Heart right ventricle (tissue), 16 donors: ENCODE measurements around the gene RHBDL1. TPM values are rescaled to one million over a fixed set of nuclear protein-coding genes. Genes with fewer than 3 reads are reported as not detected.
A peak's percentile ranks its signal among the peaks of the same experiment; 100 is the strongest.

Experiments used
- ATAC-seq, 8 donors: fragments of 200-7000 bp; cut with Tn5 transposase; one replicate each; pipeline ENCODE4 v1.9.1; 2020; ENCODE audit warnings: mild to moderate bottlenecking in 8 of 8, moderate library complexity in 8 of 8, moderate number of reproducible peaks in 1 of 8
- DNase-seq, 2 donors: peaks; one replicate each; pipeline ENCODE4 v3.0.0-alpha.2; 2020
- H3K27ac ChIP-seq, 10 donors: fragments of 200-600 bp; sonication (generic) in 2 of 10; one replicate each; pipeline versions ENCODE4 v1.5.0 to v1.8.0; 2020 to 2022; ENCODE audit warnings: mild to moderate bottlenecking in 3 of 10
- H3K27me3 ChIP-seq, 7 donors: fragments of 200-600 bp; one replicate each; pipeline ENCODE4 v1.8.0; 2021 to 2022; ENCODE audit warnings: mild to moderate bottlenecking in 2 of 7
- H3K36me3 ChIP-seq, 9 donors: fragments of 200-600 bp; sonication (generic) in 1 of 9; one replicate each; pipeline versions ENCODE4 v1.5.0 to v1.8.0; 2020 to 2022; ENCODE audit warnings: mild to moderate bottlenecking in 2 of 9
- H3K4me1 ChIP-seq, 9 donors: fragments of 200-600 bp; sonication (generic) in 1 of 9; one replicate each; pipeline versions ENCODE4 v1.5.0 to v1.8.0; 2020 to 2022; ENCODE audit warnings: mild to moderate bottlenecking in 4 of 9
- H3K4me3 ChIP-seq, 10 donors: fragments of 200-600 bp; sonication (generic) in 2 of 10; one replicate each; pipeline versions ENCODE4 v1.5.0 to v1.8.0; 2020 to 2022; ENCODE audit warnings: mild to moderate bottlenecking in 7 of 10, moderate library complexity in 2 of 10
- H3K9me3 ChIP-seq, 11 donors: fragments of 200-600 bp in 10 of 11; sonication (generic) in 2 of 11; one replicate each; pipeline versions ENCODE4 v1.5.0 to v1.8.0; 2013 to 2022; ENCODE audit warnings: mild to moderate bottlenecking in 2 of 11, control low read depth in 1 of 11, moderate library complexity in 1 of 11
- WGBS, 2 donors: extraction: QIAGEN DNeasy Blood & Tissue Kit; methylation state at CpG; one replicate each; pipeline ENCODE4 v1.1.7; 2013; ENCODE audit warnings: inconsistent platforms in 1 of 2; 5-methylcytosine and 5-hydroxymethylcytosine counted together
- intact Hi-C, 10 donors: fragments of 100-400 bp; cut with DNase I; formaldehyde crosslinking; loops; one replicate each; pipeline versions ENCODE4 v1.11.1 to v1.14.2; 2022
- polyA plus RNA-seq, 2 donors: library from polyadenylated mRNA; stranded (reverse); fragments of 200-250 nt; gene quantifications; one replicate each; pipeline ENCODE4 v1.2.3, GENCODE V29; 2013
- total RNA-seq, 10 donors: library from RNA; stranded (reverse); fragmentation: NEBNext Ultra II Directional in 3 of 10; extraction: Animal tissue kit (Norgen Biotek cat#: 25700) in 3 of 10; gene quantifications; one replicate each; pipeline versions ENCODE4 v1.2.1 to v1.2.4, GENCODE V29; 2021 to 2023
- TF ChIP-seq, protein P1 (sequence below), 9 donors: fragments of 200-600 bp; sonication (generic) in 2 of 9; IDR thresholded peaks; one replicate each; pipeline versions ENCODE4 v1.5.0 to v1.8.0; 2021 to 2022; ENCODE audit warnings: antibody characterized with exemption in 9 of 9, mild to moderate bottlenecking in 5 of 9, moderate library complexity in 1 of 9
- donor health status: Arrhythmogenic right ventricular cardiomyopathy.
- donor health status: ischemic (EF 13 %, LVEDD 7.1; RV severe dilation, severe dysfunction).
- donor health status: healthy with polysubstance abuse.
- donor health status: DM: no; HTN: yes; CAD: no.
- donor health status: DM: no; HTN: no; CAD: no.
- donor health status: ischemic (EF 25% LVEDD 6.9; RV normal size, moderate dysfunction).
- donor health status: ischemic (EF 25% LVEDD 5.7; RV mildly dilated, moderate dysfunction).
- donor health status: healthy.
- donor health status: DM: yes; HTN: yes; CAD: no.
- donor health status: Ischemic cardiomyopathy.
- donor health status: ischemic (EF 35%, LVEDD 5.7; RV mildly dilated, moderate dysfunction).
- donor health status: nonischemic (EF 11% LVEDD 7.7; RV severe dilation, severe dysfunction).
- donor health status: DM: yes; HTN: yes; CAD: no.
- donor health status: PGD.
- donor health status: ischemic (EF 29% LVEDD 5.4; RV normal size, mild dysfunction).
- donor health status: nonischemic (EF 23%, LVEDD 6.1; RV moderate dilation, normal function).

The RHBDL1 gene
- total and polyA plus RNA-seq, 12 donors = 0.90 to 7.4 (median 2.1) TPM

DNA sequence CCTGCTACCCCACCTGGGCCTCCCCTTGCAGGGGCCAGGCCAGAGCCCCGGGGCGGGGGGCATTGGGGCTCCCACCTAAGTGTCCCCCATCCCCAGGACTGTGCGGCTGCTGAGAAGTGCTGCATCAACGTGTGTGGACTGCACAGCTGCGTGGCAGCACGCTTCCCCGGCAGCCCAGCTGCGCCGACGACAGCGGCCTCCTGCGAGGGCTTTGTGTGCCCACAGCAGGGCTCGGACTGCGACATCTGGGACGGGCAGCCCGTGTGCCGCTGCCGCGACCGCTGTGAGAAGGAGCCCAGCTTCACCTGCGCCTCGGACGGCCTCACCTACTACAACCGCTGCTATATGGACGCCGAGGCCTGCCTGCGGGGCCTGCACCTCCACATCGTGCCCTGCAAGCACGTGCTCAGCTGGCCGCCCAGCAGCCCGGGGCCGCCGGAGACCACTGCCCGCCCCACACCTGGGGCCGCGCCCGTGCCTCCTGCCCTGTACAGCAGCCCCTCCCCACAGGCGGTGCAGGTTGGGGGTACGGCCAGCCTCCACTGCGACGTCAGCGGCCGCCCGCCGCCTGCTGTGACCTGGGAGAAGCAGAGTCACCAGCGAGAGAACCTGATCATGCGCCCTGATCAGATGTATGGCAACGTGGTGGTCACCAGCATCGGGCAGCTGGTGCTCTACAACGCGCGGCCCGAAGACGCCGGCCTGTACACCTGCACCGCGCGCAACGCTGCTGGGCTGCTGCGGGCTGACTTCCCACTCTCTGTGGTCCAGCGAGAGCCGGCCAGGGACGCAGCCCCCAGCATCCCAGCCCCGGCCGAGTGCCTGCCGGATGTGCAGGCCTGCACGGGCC lies 42.8 kb upstream of the RHBDL1 start:
- no peak for DNase-seq
- TF ChIP-seq, protein P1, sequence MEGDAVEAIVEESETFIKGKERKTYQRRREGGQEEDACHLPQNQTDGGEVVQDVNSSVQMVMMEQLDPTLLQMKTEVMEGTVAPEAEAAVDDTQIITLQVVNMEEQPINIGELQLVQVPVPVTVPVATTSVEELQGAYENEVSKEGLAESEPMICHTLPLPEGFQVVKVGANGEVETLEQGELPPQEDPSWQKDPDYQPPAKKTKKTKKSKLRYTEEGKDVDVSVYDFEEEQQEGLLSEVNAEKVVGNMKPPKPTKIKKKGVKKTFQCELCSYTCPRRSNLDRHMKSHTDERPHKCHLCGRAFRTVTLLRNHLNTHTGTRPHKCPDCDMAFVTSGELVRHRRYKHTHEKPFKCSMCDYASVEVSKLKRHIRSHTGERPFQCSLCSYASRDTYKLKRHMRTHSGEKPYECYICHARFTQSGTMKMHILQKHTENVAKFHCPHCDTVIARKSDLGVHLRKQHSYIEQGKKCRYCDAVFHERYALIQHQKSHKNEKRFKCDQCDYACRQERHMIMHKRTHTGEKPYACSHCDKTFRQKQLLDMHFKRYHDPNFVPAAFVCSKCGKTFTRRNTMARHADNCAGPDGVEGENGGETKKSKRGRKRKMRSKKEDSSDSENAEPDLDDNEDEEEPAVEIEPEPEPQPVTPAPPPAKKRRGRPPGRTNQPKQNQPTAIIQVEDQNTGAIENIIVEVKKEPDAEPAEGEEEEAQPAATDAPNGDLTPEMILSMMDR (IDR thresholded peaks at IDR 0.05) = no peak
- Histone ChIP-seq H3K27ac (no peak overlapping the region), H3K27me3 (no peaks in the 10 kb centered on the region), H3K4me3 (no peak overlapping the region), H3K4me1 (peaks cover 24 to 46% (median 41%) of the 10 kb centered on the region in 9 donors), H3K36me3 (peaks cover 0 to 35% (median 6%) of the 10 kb centered on the region in 9 donors), H3K9me3 (no peaks in the 10 kb centered on the region)
- ATAC-seq = no peak
- 94 to 96% methylated on average over 67 of the region's 67 CpGs for WGBS, 2 donors
- intact Hi-C loops = loop anchor here in 1 of 10 donors (5.0 kb wide), 1 partner anchor 40 kb away; the partner anchor contains the start of gene RAB40C

DNA sequence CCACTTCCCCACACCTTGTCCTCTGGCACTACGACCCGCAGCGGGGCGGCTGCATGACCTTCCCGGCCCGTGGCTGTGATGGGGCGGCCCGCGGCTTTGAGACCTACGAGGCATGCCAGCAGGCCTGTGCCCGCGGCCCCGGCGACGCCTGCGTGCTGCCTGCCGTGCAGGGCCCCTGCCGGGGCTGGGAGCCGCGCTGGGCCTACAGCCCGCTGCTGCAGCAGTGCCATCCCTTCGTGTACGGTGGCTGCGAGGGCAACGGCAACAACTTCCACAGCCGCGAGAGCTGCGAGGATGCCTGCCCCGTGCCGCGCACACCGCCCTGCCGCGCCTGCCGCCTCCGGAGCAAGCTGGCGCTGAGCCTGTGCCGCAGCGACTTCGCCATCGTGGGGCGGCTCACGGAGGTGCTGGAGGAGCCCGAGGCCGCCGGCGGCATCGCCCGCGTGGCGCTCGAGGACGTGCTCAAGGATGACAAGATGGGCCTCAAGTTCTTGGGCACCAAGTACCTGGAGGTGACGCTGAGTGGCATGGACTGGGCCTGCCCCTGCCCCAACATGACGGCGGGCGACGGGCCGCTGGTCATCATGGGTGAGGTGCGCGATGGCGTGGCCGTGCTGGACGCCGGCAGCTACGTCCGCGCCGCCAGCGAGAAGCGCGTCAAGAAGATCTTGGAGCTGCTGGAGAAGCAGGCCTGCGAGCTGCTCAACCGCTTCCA lies 42.0 kb upstream of the RHBDL1 start:
- Histone ChIP-seq H3K36me3 (peaks cover 0 to 27% (median 0%) of the 10 kb centered on the region in 9 donors), H3K27ac (no peak overlapping the region), H3K4me3 (no peak overlapping the region), H3K9me3 (no peaks in the 10 kb centered on the region), H3K27me3 (no peaks in the 10 kb centered on the region), H3K4me1 (peaks cover 24 to 52% (median 47%) of the 10 kb centered on the region in 9 donors)
- no peak for DNase-seq
- 97% methylated on average over 71 to 74 of the region's 74 CpGs for WGBS, 2 donors
- TF ChIP-seq, protein P1 (IDR thresholded peaks at IDR 0.05) = no peak
- ATAC-seq = no peak
- intact Hi-C loops = loop anchor here in 1 of 10 donors (5.0 kb wide), 1 partner anchor 41 kb away; the partner anchor contains the start of gene RAB40C

DNA sequence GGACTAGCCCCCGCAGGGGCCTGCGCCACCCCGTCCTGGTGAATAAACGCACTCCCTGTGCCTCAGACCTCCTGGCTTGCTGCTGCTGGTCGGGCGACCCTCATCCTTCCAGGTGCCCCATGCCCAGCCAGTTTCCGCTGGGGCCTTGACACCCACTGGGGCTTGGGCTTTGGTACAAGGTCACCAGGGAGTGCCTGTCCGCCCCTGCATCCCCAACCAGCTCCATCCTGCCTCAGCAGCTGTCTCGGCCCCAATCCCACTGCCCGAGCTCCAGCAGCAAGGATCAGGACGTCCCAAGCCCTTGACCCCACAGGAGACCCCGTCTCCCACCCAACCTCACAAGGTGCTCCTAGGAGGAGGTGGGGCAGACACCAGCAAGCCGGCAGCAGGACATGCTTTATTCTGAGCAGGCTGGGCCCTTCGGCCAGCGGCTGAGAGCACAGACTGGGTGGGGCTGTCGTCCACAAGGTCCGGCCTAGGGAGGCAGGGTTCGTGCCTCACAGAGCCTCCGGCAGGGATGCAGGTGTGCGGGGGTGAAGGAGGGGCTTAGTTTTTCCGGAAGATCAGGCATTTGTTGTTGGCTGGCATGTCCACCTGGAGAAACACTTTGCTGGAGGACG lies 41.3 kb upstream of the RHBDL1 start:
- H3K27me3 ChIP-seq = no peaks in the 10 kb centered on the region
- intact Hi-C loops = loop anchor here in 1 of 10 donors (5.0 kb wide), 1 partner anchor 42 kb away; the partner anchor contains the start of gene RAB40C
- peaks cover 24 to 55% (median 47%) of the 10 kb centered on the region in 9 donors for H3K4me1 ChIP-seq
- H3K27ac ChIP-seq = no peak overlapping the region
- H3K4me3 ChIP-seq = no peak overlapping the region
- TF ChIP-seq, protein P1 (IDR thresholded peaks at IDR 0.05) = no peak
- DNase-seq = peak in 1 of 2 donors; percentile 17
- no peak for ATAC-seq
- WGBS, 2 donors = 92 to 95% methylated on average over 21 to 22 of the region's 22 CpGs
- H3K9me3 ChIP-seq = no peaks in the 10 kb centered on the region
- H3K36me3 ChIP-seq = peaks cover 0 to 21% (median 0%) of the 10 kb centered on the region in 9 donors

DNA sequence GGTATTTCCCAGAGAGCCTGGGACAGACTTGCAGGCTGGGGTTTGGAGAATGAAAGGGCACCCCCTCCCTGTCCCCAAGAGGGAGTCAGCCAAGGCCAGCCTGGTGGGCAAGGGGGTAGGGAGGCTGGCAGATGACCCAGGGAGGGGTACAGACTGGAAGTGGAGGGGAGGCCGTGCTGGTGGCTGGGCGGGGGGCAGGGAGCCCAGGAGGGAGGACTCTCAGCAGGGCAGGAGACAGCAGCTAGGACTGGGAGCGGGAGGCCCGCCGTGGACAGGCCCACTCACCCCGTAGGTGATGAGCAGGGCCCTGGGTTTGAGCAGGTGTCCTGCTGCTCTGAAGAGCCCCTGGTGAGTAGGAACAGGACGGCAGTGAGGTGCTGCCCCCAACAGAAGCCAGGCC lies 40.5 kb upstream of the RHBDL1 start:
- Histone ChIP-seq H3K27me3 (no peaks in the 10 kb centered on the region), H3K36me3 (peaks cover 0 to 21% (median 0%) of the 10 kb centered on the region in 9 donors), H3K4me3 (peak overlapping the region in 9 of 10 donors; percentile 70 to 93 (median 87)), H3K27ac (no peak overlapping the region), H3K9me3 (no peaks in the 10 kb centered on the region), H3K4me1 (peaks cover 20 to 46% (median 39%) of the 10 kb centered on the region in 9 donors)
- intact Hi-C loops = loop anchor here in 2 of 10 donors (5.0 kb wide), 1 partner anchor 43 kb away; the partner anchor contains the start of gene RAB40C (in 2 of the 2)
- TF ChIP-seq, protein P1 (IDR thresholded peaks at IDR 0.05) = no peak
- no peak for ATAC-seq
- peak; percentile 6 to 23 for DNase-seq
- 91 to 94% methylated on average over 7 of the region's 7 CpGs for WGBS, 2 donors
